Endothelial cell of umbilical vein (primary cell): Measurements from ENCODE around the gene RHBDF1. TPM values are rescaled to one million over a fixed set of nuclear protein-coding genes. Genes with fewer than 3 reads are reported as not detected.

ENCODE experiments used
- BruUV-seq: library from RNA; stranded (reverse); fragments of 400-500 nt; replicated peaks from 2 replicates; lab custom pipeline; 2021; lab: Mats Ljungman, UMichigan
- CTCF ChIA-PET: fragments of 300-600, 350-600 bp; sonication (Branson Sonifier 250); formaldehyde crosslinking; loops from one replicate; lab custom pipeline; 2021; ENCODE audit warnings: antibody characterized with exemption, inconsistent platforms; lab: Charles Lee
- POLR2A ChIA-PET: fragments of 300-600, 350-600 bp; sonication (Branson Sonifier 250); formaldehyde crosslinking; loops from one replicate; lab custom pipeline; 2021; ENCODE audit warnings: antibody characterized with exemption, inconsistent platforms; lab: Charles Lee
- DNase-seq: peaks from one replicate; pipeline ENCODE4 v3.0.0-alpha.2; 2011; ENCODE audit warnings: low read depth, low spot score
- FAIRE-seq: peaks from 2 replicates; lab custom pipeline; 2011; peaks lifted over from hg19 to GRCh38; lab: Jason Lieb, UNC
- H2AFZ ChIP-seq: 2 replicates; pipeline ENCODE4 v1.6.0; 2012; ENCODE audit warnings: low read depth, low read length, control low read depth, inconsistent platforms
- H3K27ac ChIP-seq: 2 replicates; pipeline ENCODE4 v1.5.1; 2011; ENCODE audit warnings: low read depth, mild to moderate bottlenecking, control low read depth, low read length, moderate library complexity; ENCODE audit not compliant: insufficient read depth
- H3K27me3 ChIP-seq, 2 experiments: 2 replicates each; pipeline versions ENCODE4 v1.6.0 to v1.6.1; 2011; ENCODE audit warnings: low read length in 2 of 2, mixed read lengths in 1 of 2; ENCODE audit not compliant: control insufficient read depth in 2 of 2, insufficient read depth in 2 of 2
- H3K36me3 ChIP-seq, 2 experiments: 2 replicates in 1 of 2; 3 replicates in 1 of 2; pipeline ENCODE4 v1.5.1; 2011; ENCODE audit warnings: low read length in 2 of 2, mild to moderate bottlenecking in 1 of 2, moderate library complexity in 1 of 2; ENCODE audit not compliant: control insufficient read depth in 2 of 2, insufficient read depth in 2 of 2; ENCODE audit errors: extremely low read depth in 1 of 2
- H3K4me1 ChIP-seq: 3 replicates; pipeline ENCODE4 v1.5.1; 2011; ENCODE audit warnings: mild to moderate bottlenecking, low read length; ENCODE audit not compliant: control insufficient read depth, insufficient read depth; ENCODE audit errors: extremely low read depth
- H3K4me2 ChIP-seq: 2 replicates; pipeline ENCODE4 v1.6.1; 2011; ENCODE audit warnings: low read length, control low read depth, mixed read lengths; ENCODE audit not compliant: insufficient read depth
- H3K4me3 ChIP-seq, 3 experiments: fragments of 200-600 bp in 1 of 3; sonication (generic), shearing (Covaris generic) in 1 of 3; replicated peaks in 1 of 3; 2 replicates each; pipeline ENCODE4 v1.5.1; 2011 to 2016; ENCODE audit warnings: control low read depth in 3 of 3, low read length in 3 of 3, mild to moderate bottlenecking in 2 of 3, inconsistent platforms in 1 of 3, low read depth in 1 of 3, moderate library complexity in 1 of 3; ENCODE audit not compliant: insufficient read depth in 1 of 3
- H3K79me2 ChIP-seq: 2 replicates; pipeline ENCODE4 v1.6.0; 2012; ENCODE audit warnings: low read length, inconsistent platforms; ENCODE audit not compliant: control insufficient read depth, insufficient read depth
- H3K9ac ChIP-seq: replicated peaks from 2 replicates; pipeline ENCODE3; 2011; ENCODE audit warnings: low read length, control low read depth; ENCODE audit not compliant: insufficient read depth; ENCODE audit errors: extremely low read depth
- H3K9me1 ChIP-seq: replicated peaks from 3 replicates; pipeline ENCODE4 v1.6.0; 2011; ENCODE audit warnings: mild to moderate bottlenecking, low read length; ENCODE audit not compliant: control insufficient read depth, insufficient read depth; ENCODE audit errors: extremely low read depth
- H3K9me3 ChIP-seq: replicated peaks from 2 replicates; pipeline ENCODE4 v1.5.1; 2012; ENCODE audit warnings: low read length, inconsistent platforms; ENCODE audit not compliant: control insufficient read depth, insufficient read depth
- H4K20me1 ChIP-seq: replicated peaks from 2 replicates; pipeline ENCODE3; 2011; ENCODE audit warnings: mild to moderate bottlenecking, low read length; ENCODE audit not compliant: control insufficient read depth, insufficient read depth; ENCODE audit errors: extremely low read depth
- CTCF ChIP-seq, 2 donors: IDR thresholded peaks; 1 replicate in 1 of 2; 2 replicates in 1 of 2; pipeline ENCODE4 v1.5.1; 2011; ENCODE audit warnings: low read length in 2 of 2, mild to moderate bottlenecking in 2 of 2, moderate library complexity in 2 of 2, control low read depth in 1 of 2, inconsistent platforms in 1 of 2, low read depth in 1 of 2; ENCODE audit not compliant: insufficient read depth in 1 of 2; ENCODE audit errors: extremely low read depth in 1 of 2
- EZH2 ChIP-seq: IDR thresholded peaks from 2 replicates; pipeline ENCODE4 v1.6.1; 2012; ENCODE audit warnings: borderline replicate concordance, low read depth, mild to moderate bottlenecking, moderate library complexity, low read length, inconsistent platforms; ENCODE audit not compliant: severe bottlenecking
- FOS ChIP-seq: IDR thresholded peaks from 2 replicates; pipeline ENCODE4 v1.6.1; 2011; ENCODE audit warnings: mild to moderate bottlenecking, low read length, moderate library complexity, borderline replicate concordance; ENCODE audit not compliant: insufficient read depth
- GATA2 ChIP-seq: IDR thresholded peaks from 2 replicates; pipeline ENCODE4 v1.7.0; 2011; ENCODE audit warnings: low read depth, mild to moderate bottlenecking, moderate library complexity, mixed read lengths, low read length; ENCODE audit not compliant: insufficient read length, insufficient read depth
- JUN ChIP-seq: IDR thresholded peaks from 2 replicates; pipeline ENCODE4 v1.6.1; 2011; ENCODE audit warnings: borderline replicate concordance, low read depth; ENCODE audit not compliant: insufficient read length, insufficient read depth
- MAX ChIP-seq: IDR thresholded peaks from 2 replicates; pipeline ENCODE4 v1.6.1; 2011; ENCODE audit not compliant: insufficient read depth, insufficient read length
- MYC ChIP-seq: IDR thresholded peaks from one replicate; pipeline ENCODE4 v1.6.1; 2011; ENCODE audit warnings: mild to moderate bottlenecking, low read depth, low read length
- POLR2A ChIP-seq: IDR thresholded peaks from 2 replicates; pipeline ENCODE4 v1.6.1; 2012; ENCODE audit warnings: low read depth, mild to moderate bottlenecking, control low read depth, low read length
- POLR2AphosphoS5 ChIP-seq: IDR thresholded peaks from 2 replicates; pipeline ENCODE4 v1.6.1; 2012; ENCODE audit warnings: low read depth, mild to moderate bottlenecking, control low read depth, low read length, moderate library complexity; ENCODE audit not compliant: insufficient read depth
- dilution Hi-C: fragments of 300-500 bp; cut with MboI; formaldehyde crosslinking; loops from one replicate; pipeline ENCODE4 v1.15.0; 2019; ENCODE audit warnings: low sequenced_read_pairs; ENCODE audit not compliant: extremely low pct_ligation_motif_present
- intact Hi-C: fragments of 100-400 bp; cut with micrococcal nuclease; formaldehyde crosslinking; loops from one replicate; pipeline ENCODE4 v1.10.0; 2022
- polyA plus RNA-seq, 4 experiments: library from polyadenylated mRNA; depleted of rRNA in 3 of 4; stranded (reverse) in 3 of 4; unstranded in 1 of 4; fragments of >200 nt; gene quantifications; 2 replicates each; pipeline versions ENCODE4 v1.2.1 to v1.2.3, GENCODE V29; 2011 to 2012; ENCODE audit warnings: missing spikeins in 1 of 4
- total RNA-seq: library from RNA; stranded (reverse); gene quantifications from 2 replicates; pipeline ENCODE4 v1.2.3, GENCODE V29; 2021

RHBDF1 gene
- total and polyA plus RNA-seq, 2 donors (not counting 3 experiments of a cell fraction or from before 2014, with no cell fraction given) = 57.0 to 113 TPM

DNA sequence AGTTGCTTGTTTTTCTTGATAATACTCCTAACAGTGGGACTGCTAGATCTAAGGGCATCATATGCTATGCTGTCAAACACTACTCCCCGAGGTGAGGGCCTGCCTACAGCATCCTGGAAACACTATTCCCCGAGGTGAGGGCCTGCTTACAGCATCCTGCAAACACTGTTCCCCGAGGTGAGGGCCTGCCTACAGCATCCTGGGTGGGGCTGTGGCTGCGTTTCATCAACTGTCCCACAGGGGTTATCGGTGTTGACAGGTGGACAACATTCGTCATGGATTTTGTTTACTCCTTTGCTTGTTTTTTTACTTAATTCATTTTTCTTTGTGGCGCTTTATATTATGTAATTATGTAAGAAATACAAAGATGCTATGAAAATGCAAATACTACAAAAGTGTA is 43.6 kb upstream of the RHBDF1 start:
- no peaks in the 10 kb centered on the region for H3K9me3 ChIP-seq
- no peaks in the 10 kb centered on the region for H4K20me1 ChIP-seq
- peaks cover 0 to 6% of the 10 kb centered on the region in 2 experiments for H3K36me3 ChIP-seq
- no TSS peak for BruUV-seq
- H3K9me1 ChIP-seq = no peaks in the 10 kb centered on the region
- TF ChIP-seq MYC (no peak), EZH2 (no peak), CTCF (IDR thresholded peaks at IDR 0.05; ENCODE audit: extremely low read depth in 1 of 2, insufficient read depth in 1 of 2, low read depth in 1 of 2, low read length in 2 of 2) (no peak), FOS (no peak), MAX (no peak), JUN (no peak), POLR2AphosphoS5 (no peak), GATA2 (no peak), POLR2A (no peak)
- intact Hi-C loops = loop anchor here (2.0 kb wide), 1 partner anchor 65 kb away; the partner anchor contains the start of gene HBQ1
- no peak overlapping the region for H2AFZ ChIP-seq
- dilution Hi-C loops = no loop called here
- H3K9ac ChIP-seq = no peak overlapping the region
- no peaks in the 10 kb centered on the region for H3K27me3 ChIP-seq
- H3K4me2 ChIP-seq = no peak overlapping the region
- POLR2A ChIA-PET = no interaction called here
- CTCF ChIA-PET = interaction anchor here (2.4 to 4.0 kb wide), 3 partner anchors 9 to 245 kb away, joined by 16 to 34 read pairs (median 26); partner anchors contain the start of gene HBQ1
- H3K79me2 ChIP-seq = no peaks in the 10 kb centered on the region
- no peak overlapping the region for H3K4me3 ChIP-seq
- H3K27ac ChIP-seq = no peak overlapping the region
- DNase-seq (no peak), FAIRE-seq (no peak)
- peaks cover 11% of the 10 kb centered on the region for H3K4me1 ChIP-seq
